ENCODE results near the gene ARID5B. TPM values are rescaled to one million over a fixed set of nuclear protein-coding genes. Genes with fewer than 3 reads are reported as not detected.

The ARID5B gene
- total RNA-seq, 1 donor: 162 TPM

DNA sequence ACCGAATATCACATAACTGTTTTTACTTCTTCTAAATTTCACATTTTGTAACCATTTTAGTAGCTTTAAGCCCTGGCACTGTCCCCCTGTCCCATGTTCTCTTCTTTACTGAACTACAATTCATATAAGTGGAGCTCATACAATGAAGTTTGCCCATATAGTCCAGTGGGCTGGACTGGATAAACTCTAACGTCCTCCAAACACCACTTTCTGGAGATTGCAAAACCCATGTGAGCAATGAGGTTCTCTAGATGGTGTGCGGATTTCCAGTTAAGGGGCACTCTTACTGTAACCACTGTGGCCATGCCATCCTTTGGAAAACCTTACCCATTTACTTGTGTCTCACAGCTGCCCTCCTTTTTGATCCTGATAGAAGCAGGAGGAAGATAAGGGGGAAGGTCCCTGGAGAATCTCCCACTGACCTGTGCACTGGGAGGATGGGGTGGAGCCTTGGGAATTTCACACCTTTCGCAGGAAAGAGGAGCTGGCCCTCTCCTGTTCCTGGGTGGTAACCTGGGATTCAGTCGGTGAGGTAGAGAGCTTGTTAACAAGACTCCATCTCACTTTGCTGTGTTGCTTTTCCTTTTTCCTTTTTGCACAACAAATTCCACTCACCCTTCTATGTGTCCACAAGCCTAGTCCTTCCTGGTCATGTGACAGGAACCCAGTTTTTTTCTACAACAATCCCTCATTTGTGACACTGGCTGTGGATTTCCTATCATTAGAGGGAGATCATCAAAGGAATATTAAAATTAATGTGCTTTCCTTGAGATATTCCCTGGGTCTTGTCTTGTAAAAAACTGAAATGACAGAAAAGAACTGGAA, 120.7 kb downstream of the ARID5B start:
- no peak overlapping the region for H3K4me3 ChIP-seq (ENCODE audit: low read depth, low read length)
- TF ChIP-seq CTCF (IDR thresholded peaks at IDR 0.05; ENCODE audit: insufficient read depth, low read depth, low read length): no peak
- no peak for DNase-seq (ENCODE audit: low read depth)

- TF ChIP-seq CTCF (IDR thresholded peaks at IDR 0.05; ENCODE audit: insufficient read depth, low read depth, low read length): no peak
- H3K4me3 ChIP-seq (ENCODE audit: low read depth, low read length): no peak overlapping the region
- no peak for DNase-seq (ENCODE audit: low read depth)
These were observed 121.3 kb downstream of the ARID5B start for GRCh38 chr10:62022830-62023229.

- no peak overlapping the region for H3K4me3 ChIP-seq (ENCODE audit: low read depth, low read length)
- no peak for TF ChIP-seq CTCF (IDR thresholded peaks at IDR 0.05; ENCODE audit: insufficient read depth, low read depth, low read length)
- no peak for DNase-seq (ENCODE audit: low read depth)
These were observed 121.8 kb downstream of the ARID5B start for GRCh38 chr10:62023329-62023728.

GRCh38 chr10:62024026-62024701, 122.7 kb downstream of the ARID5B start:
- no peak overlapping the region for H3K4me3 ChIP-seq (ENCODE audit: low read depth, low read length)
- no peak for TF ChIP-seq CTCF (IDR thresholded peaks at IDR 0.05; ENCODE audit: insufficient read depth, low read depth, low read length)
- no peak for DNase-seq (ENCODE audit: low read depth)

GRCh38 chr10:62025134-62025794, 123.8 kb downstream of the ARID5B start:
- H3K4me3 ChIP-seq (ENCODE audit: low read depth, low read length): no peak overlapping the region
- peak; percentile 55 for DNase-seq (ENCODE audit: low read depth)
- TF ChIP-seq CTCF (IDR thresholded peaks at IDR 0.05; ENCODE audit: insufficient read depth, low read depth, low read length): no peak

GRCh38 chr10:62025901-62026879, 124.7 kb downstream of the ARID5B start:
- no peak for TF ChIP-seq CTCF (IDR thresholded peaks at IDR 0.05; ENCODE audit: insufficient read depth, low read depth, low read length)
- DNase-seq (ENCODE audit: low read depth): peak; percentile 54
- H3K4me3 ChIP-seq (ENCODE audit: low read depth, low read length): no peak overlapping the region

Measured in fibroblast of villous mesenchyme (primary cell).